Glomerular visceral epithelial cell (primary cell): ENCODE results near the gene KSR1.
"Not testable (repeated sequence)": the region's sequence is repeated elsewhere in the genome, so short reads cannot be mapped to it uniquely, and the experiment has no call there.

Experiments
- DNase-seq: peaks from one replicate; pipeline ENCODE4 v3.0.0-alpha.2; 2016; ENCODE audit errors: extremely low spot score

The KSR1 gene

DNA sequence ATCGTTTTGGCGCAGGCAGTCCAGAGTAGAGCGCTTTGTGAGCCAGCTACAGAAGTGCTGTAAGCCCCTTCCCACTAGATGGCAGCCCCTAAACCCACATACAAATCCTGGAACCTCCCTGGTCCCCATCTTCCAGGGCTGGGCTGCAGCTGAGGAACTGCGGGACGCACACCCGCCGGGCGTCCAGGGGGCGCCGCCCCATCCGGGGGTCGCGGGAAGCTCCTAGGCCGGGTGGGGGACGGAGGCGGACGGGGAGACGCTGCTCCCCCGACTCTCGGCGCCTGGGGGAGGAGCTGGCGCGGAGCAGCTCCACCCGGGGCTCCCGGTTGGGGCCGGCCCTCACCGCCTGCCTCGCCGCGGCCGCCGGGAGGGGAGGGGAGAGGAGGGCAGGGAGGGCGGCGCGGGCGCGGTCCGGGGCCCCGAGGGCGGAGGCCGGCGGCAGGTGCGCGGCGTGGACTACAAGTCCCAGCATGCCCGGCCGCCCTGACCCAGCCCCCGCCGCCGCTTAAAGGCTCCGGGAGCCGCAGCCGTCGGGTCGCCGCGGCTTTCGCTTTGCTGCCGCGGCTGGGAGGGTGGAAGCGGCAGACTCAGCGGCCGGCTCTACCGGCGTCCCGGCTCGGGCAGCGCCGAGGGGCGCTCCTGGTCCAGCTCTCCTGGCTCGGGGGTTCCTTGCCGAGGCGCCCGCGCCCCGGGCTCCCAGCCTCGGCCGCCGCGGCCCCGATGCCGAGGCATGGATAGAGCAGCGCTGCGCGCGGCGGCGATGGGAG, at the start of gene KSR1:
KSR1 (plus strand) TSS at position 535 of the 767 bp plus-strand sequence; CDS start at position 731, 196 bp downstream.
- peak; percentile 71 for DNase-seq

DNA sequence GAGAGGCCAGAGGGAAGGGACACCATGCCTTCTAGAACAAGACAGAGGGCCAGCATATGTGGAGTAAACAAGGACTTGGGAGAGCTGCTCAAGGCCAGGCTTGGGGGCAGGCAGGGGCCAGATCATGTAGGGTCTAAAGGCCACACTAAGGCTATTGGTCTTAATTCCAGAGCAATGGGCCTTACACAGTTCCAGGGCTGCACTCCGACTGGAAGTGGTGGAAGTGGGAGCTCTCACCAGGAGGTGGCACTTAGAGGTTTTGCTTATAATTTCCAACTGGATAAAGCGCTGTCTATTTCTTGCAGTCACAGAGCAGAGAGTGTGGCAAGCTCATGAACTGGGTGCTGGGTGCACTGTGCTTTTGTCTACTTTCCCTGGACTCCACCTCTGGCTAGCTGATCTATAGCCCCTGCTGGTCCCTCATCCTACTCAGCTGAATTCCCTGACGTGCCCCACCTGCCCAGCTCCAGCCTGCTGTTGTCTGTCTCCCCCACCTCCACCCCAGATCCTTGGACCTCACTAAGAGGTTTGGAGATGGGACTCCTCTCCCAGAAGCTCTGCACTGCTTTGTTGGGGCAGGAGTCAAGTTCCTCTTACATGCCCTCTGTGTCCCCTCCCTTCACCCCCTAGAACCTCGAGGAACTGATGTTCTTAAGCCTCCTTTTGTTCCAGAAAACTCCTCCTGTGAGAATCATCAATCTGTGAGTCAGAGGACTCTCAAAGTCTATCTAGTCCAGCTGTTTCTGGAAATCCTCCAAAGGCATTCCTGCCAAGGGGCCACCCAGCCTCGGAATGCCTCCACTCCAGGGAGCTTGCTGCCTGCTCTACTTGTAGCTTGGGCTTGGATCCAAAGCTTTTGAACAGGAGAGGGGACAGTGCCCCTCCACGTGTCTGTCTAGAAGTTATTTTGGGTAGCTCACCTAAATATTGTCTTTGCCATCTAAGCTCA, 48.1 kb upstream of the KSR1 start:
- peak; percentile 77 for DNase-seq

DNA sequence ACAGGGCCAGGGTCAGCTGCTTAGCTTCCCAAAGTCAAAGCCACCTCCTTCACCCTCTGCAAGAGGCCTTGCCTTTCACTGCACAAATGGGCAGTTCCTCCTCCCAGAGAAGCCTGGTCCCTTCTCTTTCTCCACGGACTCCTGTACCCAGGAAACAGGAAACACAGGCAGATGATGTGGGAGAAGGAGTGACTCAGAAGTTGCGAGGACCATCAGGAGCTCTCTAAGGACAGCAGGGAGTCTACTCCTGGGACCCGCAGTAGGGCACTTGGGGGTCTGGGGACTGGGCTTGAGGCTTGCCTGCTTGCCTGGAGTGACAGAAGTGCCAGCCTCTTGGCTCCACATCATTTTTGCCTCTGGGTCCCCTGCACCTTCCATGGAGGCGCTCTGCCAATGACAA, 47.4 kb upstream of the KSR1 start:
- peak; percentile 17 for DNase-seq

DNA sequence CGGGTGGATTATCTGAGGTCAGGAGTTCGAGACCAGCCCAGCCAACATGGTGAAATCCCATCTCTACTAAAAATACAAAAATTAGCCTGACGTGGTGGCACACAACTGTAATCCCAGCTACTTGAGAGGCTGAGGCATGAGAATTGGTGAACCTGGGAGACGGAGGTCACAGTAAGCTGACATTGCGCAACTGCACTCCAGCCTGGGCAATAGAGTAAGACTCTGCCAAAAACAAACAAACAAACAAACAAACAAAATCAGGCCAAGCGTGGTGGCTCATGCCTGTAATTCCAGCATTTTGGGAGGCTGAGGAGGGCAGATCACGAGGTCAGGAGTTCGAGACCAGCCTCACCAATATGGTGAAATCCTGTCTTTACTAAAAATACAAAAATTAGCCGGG, 44.1 kb upstream of the KSR1 start:
- not testable (repeated sequence) for DNase-seq

DNA sequence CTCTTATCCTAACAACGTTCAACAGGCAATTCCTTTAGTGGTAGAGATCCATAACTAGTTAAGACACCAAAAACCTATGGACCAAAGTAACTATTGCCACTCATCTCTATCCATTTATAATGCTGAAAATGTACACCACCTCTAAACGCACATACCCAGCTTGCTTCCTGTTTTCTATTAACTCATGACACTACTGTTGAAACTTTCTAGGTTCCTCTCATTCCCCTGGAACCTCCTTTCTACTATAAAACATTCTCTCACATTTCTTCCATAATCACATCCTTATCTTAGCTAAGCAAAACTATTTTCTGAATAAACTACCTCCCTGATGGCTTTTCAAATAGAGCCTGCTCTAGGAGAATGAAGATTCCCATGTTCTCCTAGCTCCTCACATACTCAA, 42.9 kb upstream of the KSR1 start:
- no peak for DNase-seq

DNA sequence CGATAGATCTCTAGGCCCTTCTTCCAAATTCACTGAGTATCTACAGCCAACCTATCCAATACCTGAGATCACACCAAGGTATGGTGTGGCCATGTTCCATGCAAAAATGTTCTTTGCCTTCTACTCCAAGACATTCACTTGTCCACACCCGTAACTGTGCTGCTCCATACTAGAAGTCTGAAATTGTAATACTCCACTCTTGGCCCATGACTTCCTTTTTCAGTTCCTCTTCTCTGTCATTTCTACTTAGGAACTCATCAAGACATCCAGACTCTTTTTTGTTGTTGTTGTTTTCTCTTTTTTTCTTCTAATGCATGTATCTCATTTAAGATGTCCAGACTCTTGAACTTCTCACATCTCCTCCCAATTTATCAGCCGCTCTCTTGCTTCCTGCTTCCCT, 42.5 kb upstream of the KSR1 start:
- no peak for DNase-seq

DNA sequence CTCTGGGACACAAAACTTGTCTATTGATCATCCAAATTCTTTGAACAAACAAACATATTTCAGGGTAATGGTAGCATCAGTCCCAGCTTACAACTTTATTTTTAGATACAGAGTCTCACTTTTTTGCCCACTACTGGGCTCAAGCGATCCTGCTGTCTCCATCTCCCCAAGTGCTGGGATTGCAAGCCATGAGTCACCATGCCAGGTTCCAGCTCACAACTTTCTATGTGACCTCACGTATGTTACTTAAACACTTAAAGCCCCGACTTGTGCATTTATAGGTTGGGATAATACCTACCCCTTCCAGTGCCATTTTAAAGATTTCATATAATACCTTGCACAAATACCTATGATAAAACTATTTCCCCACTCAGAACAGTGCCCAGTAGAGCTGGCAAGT, 42.0 kb upstream of the KSR1 start:
- peak; percentile 29 for DNase-seq

DNA sequence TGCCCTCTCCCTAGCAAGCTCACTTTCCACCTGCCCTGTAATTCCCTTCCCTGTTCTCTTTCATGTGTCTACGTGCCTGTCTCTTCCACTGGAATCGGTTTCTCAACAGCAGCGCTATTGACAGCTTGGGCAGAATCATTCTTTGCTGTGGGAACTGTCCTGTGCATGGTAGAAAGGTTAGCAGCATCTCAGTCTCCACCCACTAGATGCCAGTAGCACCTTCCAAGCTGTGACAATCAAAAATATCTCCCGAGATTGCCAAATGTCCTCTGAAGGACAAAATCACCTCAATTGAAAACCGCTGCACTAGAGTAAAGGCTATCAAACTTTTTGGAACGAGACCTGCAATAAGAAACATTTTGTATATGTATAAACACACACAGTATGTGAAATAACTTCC, 41.6 kb upstream of the KSR1 start:
- DNase-seq = no peak

DNA sequence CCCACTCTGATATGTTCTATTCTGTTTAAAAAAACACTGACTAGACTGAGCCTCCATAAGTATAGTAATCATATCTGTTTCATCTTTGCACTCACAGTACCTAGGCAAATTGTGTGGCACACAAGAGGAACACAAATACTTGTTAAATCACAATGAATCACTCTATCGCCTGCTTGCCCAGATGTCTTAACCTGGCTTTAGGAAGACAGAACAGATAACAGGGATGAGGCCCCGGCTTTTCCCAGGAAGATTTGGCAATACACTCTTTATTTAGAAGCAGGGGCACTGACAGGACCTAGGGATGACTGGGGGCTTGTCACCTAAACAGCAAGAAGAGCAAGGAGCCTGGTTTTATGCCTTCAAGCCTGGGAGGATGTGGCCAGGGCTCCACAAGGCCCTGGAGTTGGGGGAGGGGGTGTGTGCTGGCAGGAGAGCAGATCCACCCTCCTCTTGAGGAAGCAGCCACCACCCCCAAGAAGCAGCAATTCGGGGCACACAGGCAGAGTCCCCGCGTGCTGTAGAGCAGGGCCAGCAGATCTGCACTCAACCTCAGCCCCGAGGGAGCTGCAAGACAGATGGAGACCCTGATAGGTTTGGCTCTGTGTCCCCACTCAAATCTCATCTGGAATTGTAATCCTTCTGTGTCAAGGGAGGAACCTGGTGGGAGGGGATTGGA, 41.0 kb upstream of the KSR1 start:
- DNase-seq = no peak

DNA sequence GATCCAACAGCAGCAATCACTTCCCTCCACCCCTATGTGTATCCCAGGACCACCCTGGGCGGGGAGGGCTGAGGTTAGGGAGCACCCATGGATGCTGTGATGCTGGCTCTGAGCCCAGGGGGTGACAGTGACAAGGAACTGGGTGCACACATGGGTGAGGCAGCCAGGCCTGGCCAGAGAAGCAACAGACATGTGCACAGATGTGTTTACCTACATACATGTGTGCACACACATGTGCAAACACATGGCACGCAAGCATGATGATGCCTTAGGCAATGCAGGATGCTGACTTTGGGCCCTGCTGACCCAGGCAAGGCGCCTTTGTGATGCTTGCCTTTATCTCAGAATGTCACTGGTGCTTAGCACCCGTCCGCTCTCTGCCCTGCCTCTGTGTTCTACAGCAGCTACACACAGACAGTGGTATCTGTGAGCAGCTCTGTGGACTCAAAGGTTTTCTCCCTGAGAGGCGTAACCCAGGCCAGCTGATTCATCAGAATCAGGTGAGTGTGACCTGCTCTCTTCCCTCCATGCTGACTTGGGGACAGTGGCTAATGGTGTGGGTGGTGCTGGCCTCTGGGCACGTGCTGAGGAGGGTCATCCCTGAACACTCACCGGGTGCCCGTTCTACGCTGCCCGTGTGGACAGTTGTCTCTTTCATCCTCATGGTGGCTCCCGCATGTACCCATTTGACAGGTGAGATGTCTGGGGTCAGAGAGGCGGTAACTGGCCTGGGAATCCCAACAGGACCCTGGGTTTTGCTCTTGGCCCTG, 38.5 kb upstream of the KSR1 start:
- DNase-seq = no peak

DNA sequence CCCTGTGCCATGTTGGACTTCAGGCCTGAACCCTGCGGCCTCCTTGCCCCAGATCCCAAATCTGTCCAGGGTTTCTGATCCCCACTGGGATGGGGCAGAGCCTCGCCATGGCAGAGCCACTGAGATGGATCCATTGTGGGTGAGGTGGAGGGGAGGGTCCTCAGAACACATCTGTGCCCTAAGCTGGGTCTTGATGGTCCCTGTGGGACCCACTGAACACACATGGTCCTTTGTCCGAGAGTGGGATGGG, 38.0 kb upstream of the KSR1 start:
- no peak for DNase-seq

DNA sequence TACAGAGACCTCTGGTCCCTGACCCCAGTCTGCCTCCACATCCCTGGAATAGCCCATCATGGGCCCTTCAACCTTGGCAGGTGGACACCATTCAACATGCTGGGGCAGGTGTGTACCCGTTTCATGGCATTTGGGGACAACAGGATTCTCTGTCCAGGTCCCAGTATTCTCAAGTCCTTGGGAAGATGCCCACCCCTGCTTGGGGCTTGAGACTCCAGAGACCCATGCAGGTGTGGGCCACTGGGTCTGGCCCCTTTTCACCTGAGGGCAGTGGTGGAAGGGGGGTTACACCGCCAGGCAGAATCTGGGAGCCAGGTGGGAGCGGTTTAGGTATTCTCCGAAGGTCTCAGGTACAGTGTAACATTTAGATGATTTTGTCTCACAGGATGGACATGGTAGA, 37.1 kb upstream of the KSR1 start:
- DNase-seq = no peak

DNA sequence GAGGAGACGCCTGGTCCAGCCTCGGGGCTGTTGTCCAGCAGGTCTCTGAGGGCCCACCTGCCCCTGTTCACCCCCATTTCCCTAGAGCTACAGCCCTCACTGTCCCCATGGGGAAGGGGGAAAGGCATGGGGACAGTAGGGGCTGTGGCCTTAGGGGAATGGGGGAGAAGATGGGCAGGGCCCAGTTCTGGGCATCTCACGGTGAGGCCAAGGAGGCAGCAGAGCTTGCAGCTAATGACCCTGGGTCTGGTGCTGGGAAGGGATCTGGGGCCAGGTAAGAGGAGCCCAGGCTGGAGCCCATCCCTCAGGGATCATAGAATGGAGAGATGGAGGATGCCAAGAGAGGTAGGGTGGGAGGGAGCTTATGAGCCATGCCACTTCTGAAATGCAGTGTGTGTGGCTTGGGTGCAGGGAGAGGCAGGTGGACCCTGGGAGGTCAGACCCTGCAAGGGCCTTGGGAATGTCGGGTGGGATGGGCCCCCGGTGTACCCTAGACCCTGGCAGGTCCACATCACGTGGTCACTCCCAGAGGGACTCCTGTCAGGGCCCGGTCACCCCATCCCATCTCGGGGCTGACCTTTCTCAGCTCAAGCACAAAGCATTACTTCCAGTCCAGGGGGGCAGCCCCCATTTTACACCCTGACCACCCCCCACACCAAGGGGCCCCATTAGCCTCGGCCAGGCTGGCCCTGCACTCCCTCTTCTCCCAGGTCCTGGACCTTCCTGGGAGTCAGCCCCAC, 35.9 kb upstream of the KSR1 start:
- no peak for DNase-seq

DNA sequence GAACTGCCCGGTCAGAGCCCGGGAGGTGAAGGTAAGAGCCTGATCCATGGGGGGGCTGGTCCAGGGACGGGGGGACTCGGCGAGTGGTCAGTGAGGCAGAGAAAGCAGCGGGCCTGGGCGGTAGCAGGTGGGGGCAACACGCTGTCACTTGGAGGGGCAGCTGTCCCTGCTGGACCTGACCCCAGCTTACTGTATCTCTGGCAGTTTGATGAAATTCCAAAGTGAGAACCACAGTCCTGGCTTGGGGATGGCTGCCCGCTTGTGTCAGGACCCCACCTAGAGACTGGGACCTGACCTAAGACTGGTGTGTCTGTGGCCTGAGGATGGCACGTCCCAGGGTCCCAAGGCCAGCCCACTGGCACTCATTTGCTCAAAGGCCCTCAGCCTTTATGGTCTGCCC, 35.1 kb upstream of the KSR1 start:
- DNase-seq = no peak

DNA sequence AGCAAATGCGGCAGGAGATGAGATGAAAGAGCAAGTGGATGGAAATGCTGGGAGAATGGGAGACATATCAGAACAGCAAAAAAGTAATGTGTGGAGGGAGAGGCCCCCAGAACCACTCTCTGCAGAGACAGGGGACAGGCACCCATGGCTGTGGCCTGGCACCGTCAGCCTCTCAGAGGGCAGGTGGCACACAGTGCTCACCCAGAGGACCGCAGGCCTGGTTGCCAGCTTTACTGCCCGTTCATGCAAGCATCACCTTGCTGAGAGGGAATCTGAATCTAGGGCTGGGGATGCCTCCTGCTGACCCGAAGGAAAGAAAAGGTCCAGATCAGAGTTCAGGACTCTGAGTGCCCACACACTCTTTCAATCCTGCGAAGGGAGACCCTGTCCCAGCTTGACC, 34.6 kb upstream of the KSR1 start:
- DNase-seq = not testable (repeated sequence)

DNA sequence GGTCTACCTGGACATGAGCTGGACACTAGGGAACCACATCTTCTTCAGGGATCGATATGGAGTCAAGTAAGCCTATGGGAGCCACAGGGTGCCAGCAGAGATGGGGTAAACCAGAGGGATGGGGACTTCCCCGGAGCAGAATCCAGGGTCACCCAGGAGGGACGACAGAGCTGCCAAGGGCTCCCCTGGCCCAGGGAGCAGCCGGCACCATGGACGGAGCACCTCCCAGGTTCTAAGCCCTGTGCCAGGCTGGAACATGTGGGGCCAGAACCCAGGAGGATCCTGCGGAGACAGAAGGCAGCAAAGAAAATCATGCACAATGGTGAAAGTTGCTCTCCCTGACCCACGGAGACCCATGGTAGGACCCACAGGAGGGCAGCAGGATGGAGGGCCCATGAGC, 33.6 kb upstream of the KSR1 start:
- DNase-seq = no peak

DNA sequence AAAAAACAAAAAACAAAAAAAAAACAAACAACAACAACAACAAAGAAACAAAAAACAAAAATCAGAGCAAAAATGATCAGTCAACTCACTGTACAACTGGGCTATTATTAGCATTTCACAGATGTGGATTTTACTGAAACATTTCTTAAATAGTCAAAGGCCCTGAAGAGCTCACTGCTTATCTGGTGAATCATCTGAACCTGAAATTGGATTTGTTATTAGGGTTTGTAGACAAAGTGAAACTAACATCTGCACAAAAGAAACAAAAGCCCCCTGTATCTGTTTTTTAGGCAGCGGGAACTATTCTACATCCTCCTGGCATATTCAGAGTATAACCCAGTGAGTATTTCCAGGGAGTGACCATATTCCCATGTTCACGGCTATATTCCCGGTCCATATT, 32.6 kb upstream of the KSR1 start:
- no peak for DNase-seq

DNA sequence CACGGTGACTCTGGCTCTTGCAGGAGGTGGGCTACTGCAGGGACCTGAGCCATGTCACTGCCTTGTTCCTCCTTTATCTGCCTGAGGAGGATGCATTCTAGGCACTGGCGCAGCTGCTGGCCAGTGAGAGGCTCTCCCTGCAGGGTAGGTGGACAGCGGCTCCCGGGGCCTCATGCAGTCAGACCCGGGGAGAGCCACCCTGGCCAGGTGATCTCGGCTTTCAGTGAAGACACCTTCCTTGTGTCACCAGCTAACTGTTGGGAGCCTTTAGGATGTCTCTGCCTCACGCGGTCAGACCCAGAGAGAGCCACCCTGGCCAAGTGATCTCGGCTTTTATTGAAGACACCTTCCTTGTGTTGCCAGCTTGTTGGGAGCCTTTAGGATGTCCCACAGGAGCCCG, 31.7 kb upstream of the KSR1 start:
- no peak for DNase-seq

DNA sequence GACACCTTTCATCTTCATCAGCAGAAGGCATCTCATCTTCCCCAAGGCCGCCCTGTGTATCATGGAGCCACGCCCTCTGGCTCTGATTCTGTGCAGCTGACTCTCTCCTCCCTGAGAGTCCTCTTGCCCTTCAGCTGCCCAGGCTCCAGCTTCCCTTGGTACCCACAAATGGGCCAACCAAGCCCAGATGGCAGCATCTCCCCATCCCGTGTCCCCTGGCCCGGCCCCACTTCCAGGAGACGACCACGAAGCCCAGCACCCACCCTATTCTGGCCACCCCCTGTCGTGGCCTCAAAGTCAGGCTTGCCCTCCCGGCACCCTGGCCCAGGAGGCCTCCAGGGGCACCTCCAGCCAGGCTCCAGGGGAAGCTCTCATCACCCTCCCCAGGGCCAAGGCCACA, 31.3 kb upstream of the KSR1 start:
- no peak for DNase-seq

DNA sequence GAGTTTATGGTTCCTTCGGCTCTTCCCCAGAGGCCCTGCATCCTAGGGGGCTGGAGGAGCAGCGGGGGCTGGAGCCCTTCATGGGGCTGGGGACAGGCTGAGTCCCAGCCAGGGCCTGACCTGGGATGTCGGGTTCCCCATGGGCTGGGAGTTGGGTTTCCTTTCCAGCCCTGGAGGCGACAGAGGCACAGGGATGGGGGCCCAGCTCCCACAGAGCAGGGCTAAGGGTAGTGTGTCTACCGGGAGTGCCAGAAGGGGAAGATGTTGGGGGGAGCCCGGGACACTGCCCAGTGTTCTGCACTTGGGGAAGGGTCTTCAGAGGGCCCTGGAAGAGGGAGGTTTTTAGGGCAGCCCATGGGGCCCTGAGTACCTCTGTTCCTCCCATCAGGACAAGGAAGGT, 30.7 kb upstream of the KSR1 start:
- not testable (repeated sequence) for DNase-seq

DNA sequence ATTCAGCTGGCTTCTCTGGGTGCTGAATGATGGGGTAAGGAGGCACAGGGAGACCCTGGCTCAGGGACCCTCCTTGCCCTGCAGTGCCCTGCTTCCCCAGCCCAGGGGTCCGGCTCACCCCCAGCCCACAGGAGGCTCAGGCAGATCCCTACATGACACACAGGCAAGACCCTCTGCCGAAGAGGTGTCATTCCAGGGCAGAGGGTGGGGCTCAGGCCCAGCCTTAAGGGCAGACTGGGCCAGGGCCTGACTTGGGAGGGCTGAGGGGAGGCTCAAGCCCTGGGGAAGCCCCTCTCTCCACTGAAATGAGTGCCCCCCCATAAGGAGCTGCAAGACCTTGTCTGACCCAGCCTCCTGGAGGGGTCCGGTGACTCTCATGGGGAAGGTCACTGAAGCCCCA, 30.3 kb upstream of the KSR1 start:
- no peak for DNase-seq
